Activated CD4-positive, alpha-beta T cell treated with anti-CD3 and anti-CD28 coated beads, Interleukin-2, amount 10 ng/mL, durations not matched to agents 24 days and 14 days (primary cell): Measurements from ENCODE around the gene PSEN1. TPM values are rescaled to one million over a fixed set of nuclear protein-coding genes. Genes with fewer than 3 reads are reported as not detected.
A peak's percentile ranks its signal among the peaks of the same experiment; 100 is the strongest.
"Not testable (repeated sequence)": the region's sequence is repeated elsewhere in the genome, so short reads cannot be mapped to it uniquely, and the experiment has no call there.

Source experiments
- DNase-seq: peaks from one replicate; pipeline ENCODE4 v3.0.0; 2022
- H3K27ac Mint-ChIP-seq: one replicate; pipeline ENCODE4 v1.8.0; 2022; ENCODE audit warnings: mild to moderate bottlenecking, mixed read lengths
- H3K27me3 Mint-ChIP-seq: one replicate; pipeline ENCODE4 v1.8.0; 2022; ENCODE audit warnings: mixed read lengths
- H3K36me3 Mint-ChIP-seq: one replicate; pipeline ENCODE4 v1.8.0; 2022; ENCODE audit warnings: low read depth, mild to moderate bottlenecking, mixed read lengths
- H3K4me1 Mint-ChIP-seq: one replicate; pipeline ENCODE4 v1.8.0; 2021; ENCODE audit warnings: mixed read lengths
- H3K4me3 Mint-ChIP-seq: one replicate; pipeline ENCODE4 v1.8.0; 2022; ENCODE audit warnings: mild to moderate bottlenecking, moderate library complexity, mixed read lengths
- H3K9me3 Mint-ChIP-seq: one replicate; pipeline ENCODE4 v1.8.0; 2021; ENCODE audit warnings: mixed read lengths
- intact Hi-C: fragments of 100-400 bp; cut with micrococcal nuclease; formaldehyde crosslinking; loops from one replicate; pipeline ENCODE4 v1.15.1; 2023
- total RNA-seq: library from RNA; stranded (reverse); gene quantifications from 2 replicates; pipeline ENCODE4 v1.2.3, GENCODE V29; 2022

PSEN1 gene
- total RNA-seq, 1 donor from 2014 or later = 39.1 TPM

DNA sequence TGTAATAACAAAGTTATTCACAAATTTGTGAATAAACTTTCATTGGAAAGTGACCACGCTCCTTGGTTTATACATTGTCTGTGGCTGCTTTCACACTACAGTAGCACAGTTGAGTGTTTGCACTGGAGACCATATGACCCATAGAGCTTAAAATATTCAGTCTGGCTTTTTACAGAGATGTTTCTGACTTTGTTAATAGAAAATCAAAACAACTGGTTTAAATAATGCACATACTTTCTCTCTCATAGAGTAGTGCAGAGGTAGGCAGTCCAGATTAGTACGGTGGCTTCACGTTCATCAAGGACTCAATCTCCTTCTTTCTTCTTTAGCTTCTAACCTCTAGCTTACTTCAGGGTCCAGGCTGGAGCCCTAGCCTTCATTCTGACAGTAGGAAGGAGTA, 36.2 kb downstream of the PSEN1 start:
- intact Hi-C loops = no loop called here
- no peak overlapping the region for H3K27ac Mint-ChIP-seq
- no peaks in the 10 kb centered on the region for H3K9me3 Mint-ChIP-seq
- peaks cover 3% of the 10 kb centered on the region for H3K4me1 Mint-ChIP-seq
- peaks cover 58% of the 10 kb centered on the region for H3K36me3 Mint-ChIP-seq
- DNase-seq = no peak
- no peaks in the 10 kb centered on the region for H3K27me3 Mint-ChIP-seq
- H3K4me3 Mint-ChIP-seq = no peak overlapping the region

DNA sequence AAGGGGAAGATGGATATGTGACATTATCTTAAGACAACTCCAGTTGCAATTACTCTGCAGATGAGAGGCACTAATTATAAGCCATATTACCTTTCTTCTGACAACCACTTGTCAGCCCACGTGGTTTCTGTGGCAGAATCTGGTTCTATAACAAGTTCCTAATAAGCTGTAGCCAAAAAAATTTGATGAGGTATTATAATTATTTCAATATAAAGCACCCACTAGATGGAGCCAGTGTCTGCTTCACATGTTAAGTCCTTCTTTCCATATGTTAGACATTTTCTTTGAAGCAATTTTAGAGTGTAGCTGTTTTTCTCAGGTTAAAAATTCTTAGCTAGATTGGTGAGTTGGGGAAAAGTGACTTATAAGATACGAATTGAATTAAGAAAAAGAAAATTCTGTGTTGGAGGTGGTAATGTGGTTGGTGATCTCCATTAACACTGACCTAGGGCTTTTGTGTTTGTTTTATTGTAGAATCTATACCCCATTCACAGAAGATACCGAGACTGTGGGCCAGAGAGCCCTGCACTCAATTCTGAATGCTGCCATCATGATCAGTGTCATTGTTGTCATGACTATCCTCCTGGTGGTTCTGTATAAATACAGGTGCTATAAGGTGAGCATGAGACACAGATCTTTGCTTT, 36.9 kb downstream of the PSEN1 start:
- no peak overlapping the region for H3K4me3 Mint-ChIP-seq
- intact Hi-C loops = loop anchor here (1.0 kb wide), 1 partner anchor 299 kb away; no protein-coding TSS in a partner anchor
- no peaks in the 10 kb centered on the region for H3K9me3 Mint-ChIP-seq
- peaks cover 3% of the 10 kb centered on the region for H3K4me1 Mint-ChIP-seq
- peaks cover 55% of the 10 kb centered on the region for H3K36me3 Mint-ChIP-seq
- no peak overlapping the region for H3K27ac Mint-ChIP-seq
- no peaks in the 10 kb centered on the region for H3K27me3 Mint-ChIP-seq
- DNase-seq = no peak

DNA sequence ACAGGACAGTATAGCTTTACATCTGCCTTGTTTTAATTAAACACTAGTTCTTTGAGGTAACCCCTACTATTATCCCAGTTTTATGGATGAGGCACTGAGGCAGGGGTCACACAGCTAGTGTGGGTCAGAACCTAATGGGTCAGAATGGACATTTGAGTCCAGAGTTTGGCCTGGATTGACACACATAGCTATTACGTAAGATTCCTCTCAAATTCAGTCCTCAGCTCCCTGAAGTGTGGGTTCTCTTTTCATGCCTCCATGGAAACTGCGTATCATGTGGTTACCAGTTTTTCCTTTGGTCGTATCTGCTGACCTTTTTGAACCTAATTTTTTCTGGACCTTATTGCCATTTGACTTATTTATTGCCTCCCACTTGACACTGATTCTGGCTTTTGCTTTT, 40.4 kb downstream of the PSEN1 start:
- intact Hi-C loops = no loop called here
- H3K27ac Mint-ChIP-seq = no peak overlapping the region
- no peaks in the 10 kb centered on the region for H3K27me3 Mint-ChIP-seq
- H3K4me1 Mint-ChIP-seq = peaks cover 6% of the 10 kb centered on the region
- DNase-seq = no peak
- H3K4me3 Mint-ChIP-seq = no peak overlapping the region
- no peaks in the 10 kb centered on the region for H3K9me3 Mint-ChIP-seq
- H3K36me3 Mint-ChIP-seq = peaks cover 51% of the 10 kb centered on the region

DNA sequence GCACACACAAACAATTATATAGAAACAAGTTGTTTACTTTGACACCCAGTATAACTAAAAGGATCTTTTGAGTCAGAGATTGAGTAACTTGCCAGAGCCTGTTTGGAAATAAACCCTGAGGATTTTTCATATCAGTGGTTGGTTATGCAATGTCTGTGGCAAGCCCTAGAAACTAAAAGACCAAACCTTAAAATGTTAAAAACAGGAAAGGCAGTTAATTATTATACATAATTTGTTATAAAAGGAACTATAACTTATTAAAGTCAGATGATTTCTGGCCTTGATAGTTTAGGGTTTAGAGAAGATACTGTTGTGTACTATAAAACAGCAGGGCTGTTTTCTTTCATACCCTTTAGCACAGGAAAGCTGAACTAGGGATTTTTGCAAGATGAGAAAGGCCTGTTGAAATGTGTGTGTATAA, 44.1 kb downstream of the PSEN1 start:
- Mint-ChIP-seq H3K4me3 (no peak overlapping the region), H3K36me3 (peaks cover 33% of the 10 kb centered on the region), H3K27me3 (no peaks in the 10 kb centered on the region), H3K9me3 (no peaks in the 10 kb centered on the region), H3K4me1 (peaks cover 3% of the 10 kb centered on the region), H3K27ac (peak overlapping the region; percentile 49)
- no peak for DNase-seq
- intact Hi-C loops = no loop called here

DNA sequence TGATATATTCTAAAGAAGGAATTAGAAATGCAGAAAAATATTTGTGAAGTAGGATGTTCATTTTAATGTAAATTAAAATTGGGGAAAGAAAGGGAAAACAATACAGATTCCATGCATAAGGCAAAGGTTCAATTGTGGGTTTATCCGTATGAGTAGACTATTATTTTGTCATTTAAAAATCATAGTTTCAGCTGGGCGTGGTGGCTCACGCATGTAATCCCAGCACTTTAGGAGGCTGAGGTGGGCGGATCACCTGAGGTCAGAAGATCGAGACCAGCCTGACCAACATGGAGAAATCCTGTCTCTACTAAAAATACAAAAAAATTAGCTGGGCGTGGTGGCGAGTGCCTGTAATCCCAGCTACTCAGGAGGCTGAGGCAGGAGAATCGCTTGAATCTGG, 44.7 kb downstream of the PSEN1 start:
- H3K27me3 Mint-ChIP-seq, H3K9me3 Mint-ChIP-seq, H3K4me3 Mint-ChIP-seq, H3K27ac Mint-ChIP-seq, DNase-seq, H3K4me1 Mint-ChIP-seq, intact Hi-C loops: not testable (repeated sequence)
- peaks cover 29% of the 10 kb centered on the region for H3K36me3 Mint-ChIP-seq

DNA sequence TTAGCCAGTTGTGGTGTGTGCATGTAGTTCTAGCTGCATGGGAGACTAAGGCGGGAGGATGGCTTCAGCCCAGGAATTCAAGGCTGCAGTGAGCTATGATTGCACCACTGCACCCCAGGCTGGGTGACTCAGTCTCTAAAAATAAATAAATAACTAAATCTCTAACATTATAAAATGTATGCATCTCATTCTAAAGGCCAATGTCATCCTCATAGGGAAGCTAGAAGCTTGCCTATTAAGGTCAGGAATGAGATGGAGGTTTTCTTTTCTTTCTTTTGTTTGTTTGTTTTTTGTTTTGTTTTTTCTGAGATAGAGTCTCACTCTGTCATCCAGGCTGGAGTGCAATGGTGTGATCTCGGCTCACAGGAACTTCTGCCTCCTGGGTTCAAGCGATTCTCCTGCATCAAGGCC, 52.2 kb downstream of the PSEN1 start:
- Mint-ChIP-seq H3K9me3 (no peaks in the 10 kb centered on the region), H3K4me1 (peaks cover 2% of the 10 kb centered on the region), H3K36me3 (peaks cover 30% of the 10 kb centered on the region), H3K4me3 (no peak overlapping the region), H3K27ac (no peak overlapping the region), H3K27me3 (no peaks in the 10 kb centered on the region)
- no peak for DNase-seq
- intact Hi-C loops = no loop called here

DNA sequence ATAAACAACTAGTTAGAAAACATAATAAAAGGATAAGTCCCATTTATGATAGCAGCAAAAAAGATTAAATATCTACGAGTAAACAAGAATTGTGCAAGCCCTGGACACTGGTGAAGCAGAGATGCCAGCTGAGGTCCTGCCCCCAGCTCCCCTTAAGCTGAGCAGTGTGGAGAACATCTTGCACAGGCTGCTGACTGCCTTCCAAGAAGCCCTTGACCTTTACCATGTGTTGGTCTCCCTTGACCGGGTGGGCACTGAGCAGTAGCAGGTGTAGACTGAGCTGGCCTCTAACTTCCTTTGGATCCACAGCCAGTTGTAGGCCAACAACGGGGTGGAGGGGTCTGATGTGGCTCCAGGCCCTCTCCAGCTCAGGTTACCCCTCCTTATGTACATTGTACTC, 53.3 kb downstream of the PSEN1 start:
- H3K36me3 Mint-ChIP-seq = peaks cover 36% of the 10 kb centered on the region
- H3K27me3 Mint-ChIP-seq = no peaks in the 10 kb centered on the region
- no peak for DNase-seq
- H3K4me1 Mint-ChIP-seq = peaks cover 2% of the 10 kb centered on the region
- H3K9me3 Mint-ChIP-seq = no peaks in the 10 kb centered on the region
- intact Hi-C loops = no loop called here
- no peak overlapping the region for H3K4me3 Mint-ChIP-seq
- H3K27ac Mint-ChIP-seq = no peak overlapping the region

DNA sequence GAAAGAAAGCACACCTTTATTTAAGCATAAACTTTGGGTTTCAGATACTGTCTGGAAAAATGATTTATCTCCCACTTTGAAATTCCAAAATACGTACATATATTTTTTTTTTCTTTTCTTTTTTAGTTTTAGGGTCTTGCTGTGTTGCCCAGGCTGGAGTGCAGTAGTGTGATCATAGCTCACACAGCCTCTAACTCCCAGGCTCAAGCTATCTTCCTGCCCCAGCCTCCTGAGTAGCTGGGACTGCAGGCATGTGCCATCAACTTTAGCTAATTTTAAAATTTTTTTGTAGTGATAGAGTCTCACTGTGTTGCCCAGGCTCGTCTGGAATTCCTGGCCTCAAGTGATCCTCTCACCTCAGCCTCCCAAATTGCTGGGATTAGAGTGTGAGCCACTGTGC, 55.1 kb downstream of the PSEN1 start:
- no peaks in the 10 kb centered on the region for H3K9me3 Mint-ChIP-seq
- peaks cover 2% of the 10 kb centered on the region for H3K4me1 Mint-ChIP-seq
- peaks cover 49% of the 10 kb centered on the region for H3K36me3 Mint-ChIP-seq
- DNase-seq = no peak
- intact Hi-C loops = no loop called here
- no peak overlapping the region for H3K4me3 Mint-ChIP-seq
- no peaks in the 10 kb centered on the region for H3K27me3 Mint-ChIP-seq
- no peak overlapping the region for H3K27ac Mint-ChIP-seq

DNA sequence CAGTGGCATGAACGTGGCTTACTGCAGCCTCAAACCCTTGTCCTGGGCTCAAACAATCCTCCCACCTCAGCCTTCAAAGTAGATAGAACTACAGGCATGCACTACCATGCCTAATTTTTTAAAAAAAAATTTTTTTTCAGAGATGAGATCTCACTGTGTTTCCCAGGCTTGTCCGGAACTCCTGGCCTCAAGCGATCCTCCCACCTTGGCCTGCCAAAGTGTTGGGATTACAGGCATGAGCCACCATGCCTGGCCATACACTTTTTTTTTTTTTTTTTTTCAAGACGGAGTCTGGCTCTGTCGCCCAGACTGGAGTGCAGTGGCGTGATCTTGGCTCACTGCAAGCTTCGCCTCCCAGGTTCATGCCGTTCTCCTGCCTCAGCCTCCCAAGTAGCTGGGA, 58.0 kb downstream of the PSEN1 start:
- intact Hi-C loops, H3K27me3 Mint-ChIP-seq, H3K4me3 Mint-ChIP-seq, H3K27ac Mint-ChIP-seq, H3K9me3 Mint-ChIP-seq, DNase-seq, H3K4me1 Mint-ChIP-seq: not testable (repeated sequence)
- peaks cover 50% of the 10 kb centered on the region for H3K36me3 Mint-ChIP-seq

DNA sequence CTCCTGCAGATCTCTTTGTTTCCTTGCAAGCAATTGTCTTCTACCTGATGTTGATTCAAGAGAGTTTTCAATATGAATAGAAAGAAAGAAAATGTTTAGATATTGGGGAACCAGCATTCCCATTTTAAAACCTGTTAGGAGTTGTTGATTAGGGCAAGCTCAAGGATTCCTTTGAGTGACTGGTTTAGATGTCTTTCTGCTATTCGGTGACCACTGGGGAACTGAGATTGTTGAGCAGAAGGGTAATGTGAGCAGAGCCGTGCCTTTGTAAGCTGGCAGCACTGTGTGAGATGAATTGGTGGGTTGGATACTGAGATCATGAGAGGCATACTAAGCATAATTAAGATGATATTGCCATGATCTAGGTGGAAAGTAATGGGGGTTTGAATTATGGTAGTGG, 61.9 kb downstream of the PSEN1 start:
- DNase-seq = no peak
- no peaks in the 10 kb centered on the region for H3K27me3 Mint-ChIP-seq
- H3K27ac Mint-ChIP-seq = no peak overlapping the region
- H3K9me3 Mint-ChIP-seq = no peaks in the 10 kb centered on the region
- peaks cover 59% of the 10 kb centered on the region for H3K36me3 Mint-ChIP-seq
- H3K4me1 Mint-ChIP-seq = no peaks in the 10 kb centered on the region
- intact Hi-C loops = no loop called here
- no peak overlapping the region for H3K4me3 Mint-ChIP-seq

DNA sequence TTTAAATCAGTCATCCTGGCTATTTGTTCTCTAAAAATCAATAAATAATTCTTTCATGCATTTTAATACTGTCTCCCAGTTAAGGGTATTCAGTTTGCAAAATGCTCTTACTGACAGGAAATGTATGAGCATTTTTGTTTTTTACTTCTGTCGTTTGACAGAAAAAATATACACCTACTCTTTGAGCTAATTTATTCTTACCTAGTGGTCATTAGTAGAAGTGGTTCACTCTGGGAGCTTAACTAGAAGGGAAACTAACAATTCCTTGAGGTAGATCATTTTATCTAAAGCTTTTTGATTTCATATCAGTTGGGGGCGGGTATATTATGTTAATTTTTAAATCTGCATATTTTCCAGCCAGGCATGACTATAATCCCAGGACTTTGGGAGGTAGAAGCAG, 67.2 kb downstream of the PSEN1 start:
- Mint-ChIP-seq H3K4me3 (no peak overlapping the region), H3K9me3 (peaks cover 5% of the 10 kb centered on the region)

DNA sequence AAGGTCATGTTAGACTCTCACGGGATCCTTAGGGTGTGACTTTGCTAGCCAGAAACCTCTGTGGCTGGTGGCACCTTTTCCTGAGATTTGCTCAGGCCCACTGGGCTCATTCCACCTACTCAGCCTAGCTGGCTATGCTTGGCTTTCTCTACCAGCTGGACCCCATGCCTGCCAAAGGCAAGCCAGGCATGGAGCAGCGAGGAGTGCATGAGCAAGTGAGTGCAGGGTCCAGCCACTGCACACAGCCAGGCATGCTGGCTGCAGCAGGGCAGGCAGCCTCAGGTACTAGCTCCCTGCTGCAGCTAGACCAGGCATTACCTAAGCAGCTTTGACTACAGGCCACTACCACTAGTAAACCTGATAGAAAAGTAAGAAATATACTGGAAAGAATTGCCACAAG, 71.3 kb downstream of the PSEN1 start:
- H3K4me3 Mint-ChIP-seq = no peak overlapping the region
- no peak for DNase-seq
- intact Hi-C loops = no loop called here
- H3K27ac Mint-ChIP-seq = no peak overlapping the region
- no peaks in the 10 kb centered on the region for H3K4me1 Mint-ChIP-seq
- no peaks in the 10 kb centered on the region for H3K27me3 Mint-ChIP-seq
- peaks cover 5% of the 10 kb centered on the region for H3K9me3 Mint-ChIP-seq
- peaks cover 69% of the 10 kb centered on the region for H3K36me3 Mint-ChIP-seq

More for the DNA sequence above, 67.2 kb downstream of the PSEN1 start:
- Mint-ChIP-seq H3K4me1 (no peaks in the 10 kb centered on the region), H3K27ac (no peak overlapping the region), H3K27me3 (no peaks in the 10 kb centered on the region), H3K36me3 (peaks cover 72% of the 10 kb centered on the region)
- DNase-seq = no peak
- intact Hi-C loops = no loop called here

DNA sequence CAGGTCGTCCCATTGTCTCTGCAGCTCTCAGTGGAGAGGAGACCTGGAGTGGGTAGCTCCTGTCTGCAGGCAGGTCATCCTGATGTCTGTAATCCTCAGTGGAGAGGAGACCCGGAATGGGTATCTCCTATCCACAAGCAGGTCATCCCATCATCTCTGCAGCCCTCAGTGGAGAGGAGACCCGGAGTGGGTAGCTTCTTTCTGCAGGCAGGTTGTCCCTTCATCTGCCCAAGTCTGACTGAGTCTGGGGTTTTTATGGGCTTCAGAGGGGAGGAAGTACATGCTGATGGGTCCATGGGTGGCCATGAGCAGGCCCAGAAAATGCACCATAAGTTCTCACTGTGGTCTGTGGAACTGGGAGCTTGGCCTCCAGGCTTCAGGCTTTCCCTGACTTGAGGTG, 72.1 kb downstream of the PSEN1 start:
- intact Hi-C loops = no loop called here
- peaks cover 72% of the 10 kb centered on the region for H3K36me3 Mint-ChIP-seq
- H3K4me3 Mint-ChIP-seq = no peak overlapping the region
- H3K9me3 Mint-ChIP-seq = peaks cover 5% of the 10 kb centered on the region
- H3K27me3 Mint-ChIP-seq = no peaks in the 10 kb centered on the region
- DNase-seq = no peak
- H3K27ac Mint-ChIP-seq = no peak overlapping the region
- H3K4me1 Mint-ChIP-seq = no peaks in the 10 kb centered on the region

DNA sequence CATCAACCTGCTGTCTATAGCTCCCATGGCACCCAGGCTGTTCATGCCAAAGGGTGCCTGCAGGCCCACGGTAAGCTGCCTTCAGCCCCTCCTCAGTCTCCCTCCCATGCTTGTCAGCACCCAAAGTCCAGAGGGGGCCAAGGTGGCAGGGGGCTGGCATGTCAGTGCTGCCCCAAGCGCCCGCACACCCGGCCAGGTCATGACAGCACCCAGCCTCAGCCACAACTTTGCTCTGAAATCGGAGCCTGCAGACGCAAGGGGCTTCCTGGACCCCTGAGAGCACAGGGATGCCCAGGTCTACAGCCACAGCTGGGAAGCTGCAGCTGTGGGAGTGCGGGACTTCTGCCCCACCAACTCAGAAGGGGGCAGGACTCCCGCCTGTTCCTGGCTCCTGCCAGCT, 72.5 kb downstream of the PSEN1 start:
- H3K9me3 Mint-ChIP-seq = peaks cover 5% of the 10 kb centered on the region
- H3K4me3 Mint-ChIP-seq = no peak overlapping the region

DNA sequence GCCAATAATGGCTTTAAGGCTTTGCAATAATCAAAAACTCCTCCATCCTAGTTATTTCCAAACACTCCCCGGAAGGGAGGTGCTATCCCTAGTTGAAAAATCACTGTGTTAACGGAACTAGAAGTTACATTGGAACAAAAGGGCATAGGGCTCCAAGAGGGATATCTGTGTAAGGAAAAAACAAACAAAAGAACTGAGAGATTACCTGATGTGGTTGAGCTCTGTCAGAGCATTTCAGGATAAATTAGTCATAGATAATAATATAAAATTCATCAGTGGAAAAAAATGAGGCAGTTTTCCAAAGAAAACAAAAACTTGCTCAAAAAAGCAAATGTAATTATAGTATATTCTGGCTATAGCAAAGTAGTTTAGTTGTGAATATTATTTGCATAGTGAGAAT, 73.6 kb downstream of the PSEN1 start:
- H3K36me3 Mint-ChIP-seq = peaks cover 74% of the 10 kb centered on the region
- intact Hi-C loops = no loop called here
- peaks cover 5% of the 10 kb centered on the region for H3K9me3 Mint-ChIP-seq
- no peak overlapping the region for H3K4me3 Mint-ChIP-seq
- no peak overlapping the region for H3K27ac Mint-ChIP-seq
- no peaks in the 10 kb centered on the region for H3K4me1 Mint-ChIP-seq
- no peak for DNase-seq
- H3K27me3 Mint-ChIP-seq = no peaks in the 10 kb centered on the region

More for the DNA sequence above, 72.5 kb downstream of the PSEN1 start:
- DNase-seq = no peak
- H3K36me3 Mint-ChIP-seq = peaks cover 73% of the 10 kb centered on the region
- no peaks in the 10 kb centered on the region for H3K4me1 Mint-ChIP-seq
- no peak overlapping the region for H3K27ac Mint-ChIP-seq
- H3K27me3 Mint-ChIP-seq = no peaks in the 10 kb centered on the region
- intact Hi-C loops = no loop called here
